GM20000 (cell line): Measurements from ENCODE around the gene CCM2.

ENCODE experiments used
- DNase-seq: peaks from one replicate; pipeline ENCODE4 v3.0.0; 2012; ENCODE audit warnings: low spot score
- TF ChIP-seq, protein P1 (sequence below): IDR thresholded peaks from 2 replicates; pipeline ENCODE4 v1.5.1; 2012; ENCODE audit warnings: mild to moderate bottlenecking, control low read depth; ENCODE audit errors: extremely low read depth, missing control alignments

CCM2 gene

DNA sequence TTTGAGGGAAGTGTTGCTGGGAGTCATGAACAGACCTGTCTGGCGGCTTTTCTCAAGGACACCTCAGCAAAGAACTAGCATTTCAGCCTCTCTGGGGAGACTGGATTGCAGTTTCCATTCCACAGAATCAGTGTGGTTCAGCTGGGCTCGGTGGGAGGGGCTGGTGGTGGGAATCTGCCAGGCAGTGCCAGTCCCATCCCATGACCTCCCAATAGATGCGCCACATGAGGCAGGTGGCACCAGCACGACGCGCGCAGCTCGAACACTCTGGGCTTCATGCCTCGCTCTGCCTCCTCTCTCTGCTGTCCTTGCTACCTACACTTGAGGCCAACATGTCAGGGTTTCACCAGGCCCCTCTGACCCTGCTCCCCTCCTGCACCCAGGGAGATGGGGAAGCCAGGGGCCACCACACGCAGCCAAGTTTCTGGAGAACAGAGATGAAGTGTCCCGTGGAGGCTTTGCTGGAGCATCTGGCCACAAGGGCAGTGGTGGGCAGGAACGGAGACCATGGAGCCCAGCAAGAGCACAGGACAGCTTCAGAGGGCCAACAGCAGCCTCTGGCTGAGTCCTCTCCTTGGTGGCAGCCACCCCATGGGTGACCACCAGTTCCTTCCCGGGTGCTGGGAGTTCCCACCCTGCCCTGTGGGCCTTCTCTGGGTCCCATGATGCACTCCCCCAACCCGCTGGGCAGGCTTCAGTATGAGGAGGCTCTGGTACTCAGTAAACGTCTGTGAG, 86.5 kb downstream of the CCM2 start:
- no peak for DNase-seq
- TF ChIP-seq, protein P1, sequence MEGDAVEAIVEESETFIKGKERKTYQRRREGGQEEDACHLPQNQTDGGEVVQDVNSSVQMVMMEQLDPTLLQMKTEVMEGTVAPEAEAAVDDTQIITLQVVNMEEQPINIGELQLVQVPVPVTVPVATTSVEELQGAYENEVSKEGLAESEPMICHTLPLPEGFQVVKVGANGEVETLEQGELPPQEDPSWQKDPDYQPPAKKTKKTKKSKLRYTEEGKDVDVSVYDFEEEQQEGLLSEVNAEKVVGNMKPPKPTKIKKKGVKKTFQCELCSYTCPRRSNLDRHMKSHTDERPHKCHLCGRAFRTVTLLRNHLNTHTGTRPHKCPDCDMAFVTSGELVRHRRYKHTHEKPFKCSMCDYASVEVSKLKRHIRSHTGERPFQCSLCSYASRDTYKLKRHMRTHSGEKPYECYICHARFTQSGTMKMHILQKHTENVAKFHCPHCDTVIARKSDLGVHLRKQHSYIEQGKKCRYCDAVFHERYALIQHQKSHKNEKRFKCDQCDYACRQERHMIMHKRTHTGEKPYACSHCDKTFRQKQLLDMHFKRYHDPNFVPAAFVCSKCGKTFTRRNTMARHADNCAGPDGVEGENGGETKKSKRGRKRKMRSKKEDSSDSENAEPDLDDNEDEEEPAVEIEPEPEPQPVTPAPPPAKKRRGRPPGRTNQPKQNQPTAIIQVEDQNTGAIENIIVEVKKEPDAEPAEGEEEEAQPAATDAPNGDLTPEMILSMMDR = no peak

DNA sequence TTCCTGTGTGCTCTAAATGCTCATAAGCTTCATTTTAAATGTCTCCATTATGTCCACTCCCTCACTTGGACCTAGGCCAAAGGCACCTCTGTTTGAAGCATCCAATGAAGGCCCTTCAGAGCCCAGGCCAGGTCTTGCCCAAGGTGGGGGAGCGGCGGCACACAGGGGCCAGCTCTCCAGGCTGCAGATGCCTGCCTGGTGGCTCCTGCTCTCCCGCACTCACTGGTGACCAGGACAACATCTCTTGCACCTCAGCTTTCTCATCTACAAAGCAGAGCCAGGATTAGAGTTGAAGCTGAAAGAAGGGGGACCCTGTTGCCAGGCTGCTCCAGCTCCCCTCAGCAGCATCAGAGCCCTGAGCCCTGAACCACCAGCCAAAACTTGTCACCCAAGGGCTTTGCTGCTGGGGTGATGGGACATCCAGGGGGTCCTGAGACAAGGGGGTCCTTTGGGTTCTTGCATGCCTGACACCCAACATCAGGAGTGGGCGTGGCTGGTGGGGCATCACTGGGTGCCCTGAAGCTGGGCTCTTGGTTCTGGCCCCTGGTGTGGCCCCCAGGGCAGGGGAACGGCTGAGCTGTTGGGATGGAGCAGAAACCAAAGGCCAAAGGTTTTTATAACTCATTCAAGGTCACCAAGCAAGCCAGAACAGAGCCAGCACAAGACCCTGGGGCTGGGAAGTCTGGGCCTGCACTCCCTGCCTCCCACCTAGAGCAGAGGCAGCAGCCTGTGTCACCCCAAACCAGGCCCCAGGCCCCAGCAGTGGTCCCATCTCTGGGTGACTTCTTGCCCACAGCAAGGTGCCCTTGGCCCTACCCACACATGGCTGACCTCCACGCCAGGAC, 87.5 kb downstream of the CCM2 start:
- DNase-seq = no peak
- TF ChIP-seq, protein P1 = no peak

DNA sequence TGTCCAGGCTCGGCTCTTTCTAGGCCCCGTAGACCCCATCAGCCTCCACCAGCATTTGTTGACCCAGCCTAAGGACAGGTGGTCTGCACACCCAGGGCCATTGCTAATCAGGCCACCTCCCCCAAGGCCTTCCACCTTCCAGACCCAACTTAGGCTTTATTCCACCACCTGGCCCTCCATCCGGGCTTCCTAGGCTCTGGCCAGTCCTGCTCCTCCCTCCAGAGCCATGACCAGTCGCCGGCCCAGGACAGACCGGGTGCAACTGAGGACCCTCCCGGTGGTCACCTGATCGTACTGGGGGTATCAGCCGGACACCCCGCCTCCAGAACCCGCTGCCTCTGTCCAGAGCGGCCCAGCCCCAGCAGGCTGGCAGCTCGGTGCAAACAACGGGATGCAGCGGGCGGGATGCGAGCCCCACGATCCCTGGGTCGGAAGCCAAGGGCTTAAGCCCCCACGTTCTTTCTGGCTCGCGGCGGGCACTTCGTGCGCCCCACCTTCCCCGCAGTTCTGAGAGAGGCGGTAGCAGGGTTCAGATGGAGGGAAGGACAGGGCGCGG, 88.2 kb downstream of the CCM2 start:
- no peak for DNase-seq
- TF ChIP-seq, protein P1 = no peak

DNA sequence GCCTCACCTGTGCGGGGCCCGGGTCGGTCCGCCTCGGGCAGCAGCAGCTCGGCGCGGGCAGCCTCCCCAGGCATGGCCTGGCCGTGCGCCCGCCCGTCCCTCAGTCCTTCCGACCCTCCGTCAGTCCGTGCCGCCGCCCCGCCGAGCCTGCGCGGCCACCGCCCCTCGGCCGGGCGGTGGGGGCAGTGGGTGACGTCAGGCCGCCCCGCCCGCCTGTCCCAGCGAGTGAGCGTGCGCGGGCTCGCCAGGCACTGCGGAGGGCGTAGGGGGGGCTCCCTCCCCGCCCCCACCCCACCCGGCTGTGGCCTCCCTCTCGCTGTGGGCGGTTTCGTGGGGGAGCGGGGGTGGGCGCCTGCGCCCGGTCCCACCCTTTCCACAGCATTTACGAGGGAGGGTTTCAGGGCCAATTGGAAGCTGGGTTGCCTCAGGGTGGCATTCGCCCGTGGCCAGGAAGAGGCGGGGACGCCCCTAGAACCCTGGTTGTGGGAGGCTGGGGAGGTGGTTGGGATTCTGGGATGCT, 88.9 kb downstream of the CCM2 start, which contains the start of gene NACAD:
TSS of gene NACAD (minus strand) at position 149 of the 520 bp plus-strand sequence. CDS start at position 74, 75 bp downstream.
- no peak for DNase-seq
- TF ChIP-seq, protein P1 = no peak

DNA sequence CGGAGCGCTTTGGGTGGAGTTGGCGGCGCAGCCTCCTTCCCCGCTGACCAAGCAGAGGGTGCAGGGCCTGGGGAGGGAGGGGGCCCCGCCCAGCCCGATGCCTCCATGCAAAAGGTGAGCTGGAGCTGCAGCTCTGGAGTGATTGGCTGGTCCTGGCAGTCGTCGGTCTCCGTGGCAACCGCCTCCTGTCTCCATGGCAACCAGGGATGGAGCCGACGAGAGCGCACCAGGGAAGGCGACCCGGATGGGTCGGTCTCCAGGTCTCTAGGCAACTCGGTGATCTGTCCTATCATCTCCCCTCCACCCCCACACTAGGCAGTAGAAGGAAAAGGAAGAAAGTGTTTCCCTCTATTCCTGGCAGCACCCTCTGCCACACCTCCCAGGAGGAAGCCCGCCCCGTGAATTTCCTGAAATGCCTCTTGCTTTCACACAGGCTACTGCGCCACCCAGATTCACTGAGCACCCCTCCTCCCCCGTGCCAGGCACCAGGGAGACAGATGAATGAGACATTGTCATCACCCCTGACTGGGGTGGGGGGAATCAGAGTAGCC, 89.4 kb downstream of the CCM2 start:
- DNase-seq = peak; percentile 79
- TF ChIP-seq, protein P1 = no peak

DNA sequence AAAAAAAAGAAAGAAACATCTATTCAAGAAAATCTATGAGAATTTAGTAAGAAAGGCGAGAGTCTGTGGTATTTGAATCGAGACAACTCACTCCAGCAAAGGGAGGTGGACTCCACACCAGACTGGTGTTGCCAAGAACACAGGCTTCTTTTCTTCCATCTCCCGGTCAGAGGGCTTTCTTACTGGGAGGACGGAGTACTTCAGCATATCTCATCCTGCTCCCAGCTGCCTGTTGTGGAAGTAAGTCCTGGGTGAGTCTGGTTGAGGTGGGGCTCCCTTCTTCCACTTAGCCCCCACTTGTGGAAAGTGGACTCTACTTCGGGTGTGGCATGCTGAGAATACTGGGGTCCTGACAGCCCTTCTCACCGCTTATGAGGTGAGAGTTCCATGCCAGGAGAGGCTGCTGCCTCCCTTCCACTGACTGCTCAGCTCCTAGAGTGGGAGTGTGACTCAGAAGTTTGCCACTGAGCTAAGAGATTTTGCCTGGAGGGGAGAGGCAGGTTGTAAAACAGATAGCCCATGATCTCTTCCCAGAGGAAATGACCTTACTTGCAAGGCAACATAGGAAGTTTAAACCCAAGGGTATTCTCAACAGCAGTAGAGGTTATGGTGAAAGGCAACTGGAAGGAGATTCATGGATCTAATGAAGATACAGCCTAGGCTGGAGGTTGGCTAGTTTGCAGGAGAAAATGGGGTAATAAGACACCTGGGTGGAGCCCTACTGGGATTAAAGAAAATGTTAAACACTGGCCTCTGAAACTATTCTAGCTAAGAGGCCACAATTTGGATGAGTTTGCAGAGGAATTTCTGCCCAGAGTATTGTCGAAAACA, 92.3 kb downstream of the CCM2 start:
- no peak for DNase-seq
- TF ChIP-seq, protein P1 = no peak
